ENCODE measurements around the gene RASA1.

DNA sequence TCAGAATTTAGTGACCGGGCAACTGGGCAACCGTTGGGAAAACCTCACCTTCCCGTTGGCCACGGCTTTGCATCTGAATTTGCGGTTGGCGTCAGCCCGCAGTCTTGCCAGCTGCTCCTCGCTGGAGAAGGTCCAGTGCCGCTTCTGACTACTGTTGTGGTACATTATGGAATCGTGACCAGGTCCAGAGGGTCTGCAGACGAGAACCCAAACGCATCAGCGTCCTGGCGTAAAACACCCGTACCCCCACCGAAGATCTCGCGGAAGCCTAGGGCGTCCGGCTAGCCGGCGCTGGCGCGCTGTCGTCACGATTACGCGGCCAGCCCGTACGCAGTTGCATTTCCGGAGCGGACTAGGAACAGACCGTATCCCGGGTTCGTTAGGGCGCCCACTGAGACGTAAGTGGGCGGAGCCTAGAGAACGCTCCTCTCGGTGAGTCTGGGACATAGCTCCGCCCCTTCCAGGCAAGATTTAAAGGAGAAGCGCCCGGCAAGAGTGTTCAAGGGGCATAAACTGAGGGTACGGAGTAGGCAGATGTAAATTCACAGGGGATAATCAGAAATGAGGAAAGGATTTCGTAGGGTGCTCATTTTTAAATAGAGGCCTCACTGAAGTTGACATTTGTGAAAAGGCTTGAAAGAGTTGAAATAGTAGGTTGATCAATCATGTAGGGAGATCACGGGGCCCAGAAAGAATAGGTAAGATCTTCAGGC is 145.1 kb downstream of the RASA1 start, which contains the start of gene CCNH:
- TF ChIP-seq, protein P1, sequence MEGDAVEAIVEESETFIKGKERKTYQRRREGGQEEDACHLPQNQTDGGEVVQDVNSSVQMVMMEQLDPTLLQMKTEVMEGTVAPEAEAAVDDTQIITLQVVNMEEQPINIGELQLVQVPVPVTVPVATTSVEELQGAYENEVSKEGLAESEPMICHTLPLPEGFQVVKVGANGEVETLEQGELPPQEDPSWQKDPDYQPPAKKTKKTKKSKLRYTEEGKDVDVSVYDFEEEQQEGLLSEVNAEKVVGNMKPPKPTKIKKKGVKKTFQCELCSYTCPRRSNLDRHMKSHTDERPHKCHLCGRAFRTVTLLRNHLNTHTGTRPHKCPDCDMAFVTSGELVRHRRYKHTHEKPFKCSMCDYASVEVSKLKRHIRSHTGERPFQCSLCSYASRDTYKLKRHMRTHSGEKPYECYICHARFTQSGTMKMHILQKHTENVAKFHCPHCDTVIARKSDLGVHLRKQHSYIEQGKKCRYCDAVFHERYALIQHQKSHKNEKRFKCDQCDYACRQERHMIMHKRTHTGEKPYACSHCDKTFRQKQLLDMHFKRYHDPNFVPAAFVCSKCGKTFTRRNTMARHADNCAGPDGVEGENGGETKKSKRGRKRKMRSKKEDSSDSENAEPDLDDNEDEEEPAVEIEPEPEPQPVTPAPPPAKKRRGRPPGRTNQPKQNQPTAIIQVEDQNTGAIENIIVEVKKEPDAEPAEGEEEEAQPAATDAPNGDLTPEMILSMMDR (IDR thresholded peaks at IDR 0.05; ENCODE audit: low read length), result no peak
- TF ChIP-seq EZH2 (IDR thresholded peaks at IDR 0.05; ENCODE audit: borderline replicate concordance, low read length), result no peak

Data from OCI-LY1 (cell line).